GM12872 (cell line): Measurements from ENCODE around the gene C8A.

ENCODE experiments used
- TF ChIP-seq, protein P1 (sequence below): IDR thresholded peaks from 3 replicates; pipeline ENCODE4 v1.5.1; 2011; ENCODE audit warnings: low read depth, mild to moderate bottlenecking, low read length, moderate library complexity; ENCODE audit not compliant: insufficient read depth

C8A gene

DNA sequence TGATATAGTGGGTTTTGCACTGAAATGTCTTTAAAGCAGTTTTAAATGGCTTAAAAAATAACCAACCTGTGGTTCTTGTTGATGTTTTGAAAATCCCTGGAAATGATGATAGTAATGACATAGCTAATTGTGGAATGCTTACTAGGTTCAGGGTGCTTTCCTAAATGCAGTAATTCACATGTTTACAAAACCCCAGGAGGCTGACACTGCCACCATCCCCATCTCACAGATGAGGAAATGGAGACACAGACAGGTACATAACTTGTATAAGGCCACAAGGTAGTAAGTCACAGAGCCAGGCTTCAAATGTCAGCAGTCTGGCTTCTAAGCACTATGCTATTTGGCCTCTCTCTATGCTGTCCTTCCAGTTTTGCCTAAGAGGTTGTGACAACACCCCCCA, 70.6 kb downstream of the C8A start:
- TF ChIP-seq, protein P1, sequence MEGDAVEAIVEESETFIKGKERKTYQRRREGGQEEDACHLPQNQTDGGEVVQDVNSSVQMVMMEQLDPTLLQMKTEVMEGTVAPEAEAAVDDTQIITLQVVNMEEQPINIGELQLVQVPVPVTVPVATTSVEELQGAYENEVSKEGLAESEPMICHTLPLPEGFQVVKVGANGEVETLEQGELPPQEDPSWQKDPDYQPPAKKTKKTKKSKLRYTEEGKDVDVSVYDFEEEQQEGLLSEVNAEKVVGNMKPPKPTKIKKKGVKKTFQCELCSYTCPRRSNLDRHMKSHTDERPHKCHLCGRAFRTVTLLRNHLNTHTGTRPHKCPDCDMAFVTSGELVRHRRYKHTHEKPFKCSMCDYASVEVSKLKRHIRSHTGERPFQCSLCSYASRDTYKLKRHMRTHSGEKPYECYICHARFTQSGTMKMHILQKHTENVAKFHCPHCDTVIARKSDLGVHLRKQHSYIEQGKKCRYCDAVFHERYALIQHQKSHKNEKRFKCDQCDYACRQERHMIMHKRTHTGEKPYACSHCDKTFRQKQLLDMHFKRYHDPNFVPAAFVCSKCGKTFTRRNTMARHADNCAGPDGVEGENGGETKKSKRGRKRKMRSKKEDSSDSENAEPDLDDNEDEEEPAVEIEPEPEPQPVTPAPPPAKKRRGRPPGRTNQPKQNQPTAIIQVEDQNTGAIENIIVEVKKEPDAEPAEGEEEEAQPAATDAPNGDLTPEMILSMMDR, result no peak

DNA sequence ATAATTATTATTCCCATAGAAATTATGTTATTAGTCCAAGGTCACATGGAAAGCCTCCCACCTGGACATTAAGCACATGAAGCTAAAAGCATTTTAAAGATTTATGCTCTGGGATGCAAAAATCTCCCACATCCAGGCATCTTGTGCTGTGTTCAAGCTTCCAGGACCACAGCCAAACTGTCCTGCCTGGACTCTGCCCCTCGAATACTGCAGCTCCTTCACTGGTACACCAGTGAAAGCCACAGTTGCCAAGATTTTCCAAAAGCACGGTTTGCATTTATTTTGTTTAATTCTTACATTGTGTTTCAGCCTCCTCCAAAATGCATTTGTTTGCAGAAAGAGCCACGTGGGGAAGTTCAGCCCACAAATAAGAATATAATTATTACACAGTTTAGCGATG, 72.6 kb downstream of the C8A start:
- TF ChIP-seq, protein P1, result no peak

DNA sequence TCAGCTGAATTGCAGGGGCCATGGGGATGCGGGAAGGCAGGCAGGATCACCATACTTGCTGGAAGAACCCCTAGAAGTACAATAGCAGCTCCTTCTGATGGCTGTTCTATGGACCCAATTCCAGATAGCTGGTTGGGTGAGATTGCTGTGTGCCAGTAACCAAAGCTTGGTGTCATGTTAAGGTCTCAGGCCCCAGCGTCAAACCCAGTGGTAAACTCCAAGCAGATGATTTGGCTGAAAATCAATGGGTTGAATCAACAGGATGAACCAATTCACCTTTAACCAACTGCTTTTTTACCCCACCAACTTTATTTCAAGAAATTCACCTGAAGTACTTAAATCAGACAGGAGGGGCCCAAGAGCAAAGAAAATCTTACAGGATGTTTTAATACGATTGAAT, 73.4 kb downstream of the C8A start:
- TF ChIP-seq, protein P1, result no peak

DNA sequence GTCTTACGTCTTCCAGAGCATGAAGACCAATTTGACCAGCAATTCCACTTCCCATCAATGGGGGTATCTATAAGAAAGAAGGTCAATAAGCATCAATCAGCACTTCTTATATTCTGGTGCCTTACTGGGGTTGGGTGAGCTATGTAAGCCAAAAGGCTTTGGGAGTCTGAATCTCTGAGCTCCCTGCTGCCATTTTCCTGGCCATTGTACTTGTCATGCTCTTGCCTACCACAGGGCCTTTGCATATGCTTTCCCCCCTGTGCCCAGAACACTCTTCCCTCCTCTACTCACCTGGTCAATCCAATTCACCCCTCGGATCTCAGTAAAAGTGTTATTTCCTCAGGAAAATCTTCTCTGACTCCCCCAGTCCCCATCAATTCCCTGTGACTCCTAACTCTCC, 74.9 kb downstream of the C8A start:
- TF ChIP-seq, protein P1, result no peak

DNA sequence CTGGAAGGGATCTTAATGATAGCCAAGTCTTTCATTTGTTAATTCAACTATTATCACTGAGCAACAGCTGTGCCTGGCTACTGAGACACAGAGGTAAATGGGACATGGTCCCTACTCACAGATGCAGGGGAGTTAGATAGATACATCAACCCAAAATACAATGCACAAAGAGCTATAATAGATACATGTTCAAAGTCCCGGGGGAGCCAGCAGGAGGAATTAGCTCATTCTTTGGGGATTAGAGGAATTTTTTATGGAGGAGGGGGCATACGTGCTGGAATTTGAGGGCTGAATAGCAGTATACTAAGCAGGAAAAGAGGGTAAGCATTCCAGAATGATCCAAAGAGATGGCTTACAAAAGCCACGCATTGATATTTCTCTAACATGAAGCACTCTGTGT, 76.6 kb downstream of the C8A start:
- TF ChIP-seq, protein P1, result no peak

DNA sequence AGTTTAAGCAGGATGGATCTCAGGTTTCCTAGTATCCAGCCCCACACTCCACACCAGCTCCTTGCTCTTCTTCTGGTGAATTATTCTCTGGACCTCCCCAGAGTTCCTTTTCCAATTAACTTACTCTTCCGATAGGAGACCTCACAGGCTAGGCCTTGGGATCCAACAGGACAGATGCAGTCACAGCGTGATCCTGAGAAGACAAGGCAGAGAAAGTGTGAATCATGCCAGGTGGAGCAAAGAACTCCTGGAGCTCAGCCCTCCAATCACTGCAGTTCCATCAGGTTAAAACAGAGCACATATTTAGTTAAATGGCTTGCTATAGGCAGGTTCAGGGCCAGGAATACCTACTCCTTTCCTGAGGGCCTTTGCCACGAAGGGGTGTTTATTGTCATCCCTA, 77.1 kb downstream of the C8A start:
- TF ChIP-seq, protein P1, result no peak

DNA sequence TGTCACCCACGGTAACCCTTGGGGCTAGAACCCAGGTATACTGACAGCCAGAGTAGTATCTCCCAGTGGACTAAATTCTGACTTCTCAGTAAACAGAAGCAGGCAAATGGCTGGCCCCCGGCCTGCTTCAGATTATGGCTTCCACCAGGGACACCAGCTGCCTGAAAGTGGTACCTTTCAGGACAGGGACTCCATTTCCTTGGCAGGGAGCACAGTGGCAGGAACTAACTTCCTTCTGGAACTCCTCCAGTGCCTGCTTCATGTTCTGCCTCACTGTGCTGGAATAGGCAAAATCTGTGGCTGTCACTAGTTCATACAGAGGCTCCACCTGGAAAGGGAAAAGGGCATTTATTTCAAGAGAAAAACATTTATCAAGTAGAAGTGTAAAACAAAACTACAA, 78.6 kb downstream of the C8A start:
- TF ChIP-seq, protein P1, result no peak

DNA sequence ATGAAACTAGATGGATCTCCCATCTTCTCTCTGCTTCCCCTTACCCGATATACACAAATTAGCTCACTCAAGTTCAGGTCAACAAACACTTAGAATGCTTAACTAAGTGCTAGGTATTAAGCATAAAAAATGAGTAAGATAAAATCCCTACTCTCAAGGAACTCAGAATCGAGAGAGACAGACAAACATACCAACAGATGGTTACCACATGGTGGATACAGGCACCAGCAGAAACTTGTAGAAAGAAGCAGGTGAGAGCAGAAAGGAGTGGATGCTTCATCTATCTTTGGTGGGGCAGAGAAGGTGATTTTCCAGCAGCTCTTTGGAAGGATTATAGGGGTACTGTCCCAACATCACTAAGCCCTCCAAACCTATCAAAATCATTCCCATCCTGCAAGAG, 79.0 kb downstream of the C8A start:
- TF ChIP-seq, protein P1, result no peak
